ENCODE measurements around the gene TMEM273.

Gene TMEM273

DNA sequence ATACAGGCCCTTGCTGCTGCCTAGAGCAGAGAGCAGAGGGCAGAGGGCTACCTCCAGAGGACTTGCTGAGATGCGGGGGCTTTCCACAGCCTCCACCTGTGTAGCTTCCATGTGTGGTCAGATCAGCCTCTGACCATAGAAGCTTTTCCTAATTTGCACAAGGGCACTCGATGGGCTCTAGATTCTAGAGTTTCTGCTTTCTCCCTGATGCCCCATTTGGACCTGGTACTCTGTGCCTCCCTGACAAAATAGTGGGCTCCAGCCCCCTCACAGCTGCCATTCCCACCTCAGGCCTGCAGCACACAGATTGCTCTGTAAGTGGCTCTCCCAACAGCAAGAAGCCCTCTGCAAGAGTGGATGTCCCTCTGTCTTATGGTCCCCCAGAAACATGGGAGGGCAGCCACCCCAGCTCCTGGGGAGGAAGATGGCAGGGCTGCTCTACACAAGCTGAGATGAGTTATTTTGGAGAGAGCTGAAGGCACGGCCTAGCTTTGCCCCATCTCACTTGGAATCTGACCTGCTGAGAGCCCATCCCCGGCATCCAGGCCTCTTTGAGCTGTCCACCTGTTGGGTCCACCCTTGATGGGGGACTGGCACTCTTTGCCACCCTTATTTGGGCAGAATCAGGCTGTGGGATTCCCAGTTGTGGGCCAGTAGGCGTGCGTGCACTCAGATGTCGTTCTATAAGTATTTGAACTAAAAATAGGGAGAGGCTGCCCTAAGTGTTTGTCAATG lies 16.7 kb downstream of the TMEM273 start:
- Histone ChIP-seq H3K36me3 (ENCODE audit: insufficient read depth, low read length) (no peaks in the 10 kb centered on the region), H3K9me3 (ENCODE audit: low read length) (no peaks in the 10 kb centered on the region), H3K4me3 (ENCODE audit: low read length) (no peak overlapping the region), H3K4me1 (ENCODE audit: insufficient read depth, low read length) (no peaks in the 10 kb centered on the region), H3K27me3 (ENCODE audit: insufficient read depth, low read length) (no peaks in the 10 kb centered on the region), H2AFZ (ENCODE audit: low read depth, low read length) (no peak overlapping the region)

DNA sequence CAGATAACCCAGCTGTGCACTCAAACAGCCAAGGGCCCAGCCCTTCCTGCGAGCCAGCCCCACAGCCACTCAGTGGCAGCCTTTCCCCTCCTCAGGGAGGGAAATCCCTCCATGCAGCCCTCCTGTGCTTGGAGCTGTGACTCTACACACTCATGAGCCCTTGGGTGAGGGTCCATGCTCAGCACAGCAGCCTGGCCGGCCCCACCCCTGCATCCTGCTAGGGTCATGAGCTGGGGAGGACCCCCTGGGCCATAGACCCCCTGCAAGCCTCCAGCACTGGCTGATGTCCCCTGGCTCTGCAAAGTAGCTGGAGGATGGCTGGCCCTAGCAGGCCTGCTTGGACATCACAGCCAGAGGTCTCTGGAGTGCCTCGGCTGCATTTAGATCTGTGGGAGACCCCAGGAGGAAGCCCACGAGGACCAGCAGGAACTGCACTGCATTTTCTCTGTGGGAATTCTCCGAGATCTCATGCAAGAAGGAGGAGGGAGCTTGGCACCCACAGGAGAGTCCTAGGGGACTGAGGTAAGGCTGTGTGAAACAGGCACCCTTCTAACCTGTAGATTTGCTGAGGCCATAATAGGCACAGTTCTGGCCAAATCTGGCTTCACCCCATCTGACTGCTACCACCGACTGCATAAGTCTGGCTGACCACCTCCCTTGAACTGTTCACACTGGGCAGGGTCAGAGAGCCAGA lies 17.4 kb downstream of the TMEM273 start:
- H3K27me3 ChIP-seq (ENCODE audit: insufficient read depth, low read length) = no peaks in the 10 kb centered on the region
- no peaks in the 10 kb centered on the region for H3K9me3 ChIP-seq (ENCODE audit: low read length)
- H3K36me3 ChIP-seq (ENCODE audit: insufficient read depth, low read length) = no peaks in the 10 kb centered on the region
- no peak overlapping the region for H3K4me3 ChIP-seq (ENCODE audit: low read length)
- no peak overlapping the region for H2AFZ ChIP-seq (ENCODE audit: low read depth, low read length)
- H3K4me1 ChIP-seq (ENCODE audit: insufficient read depth, low read length) = no peaks in the 10 kb centered on the region

GRCh38 chr10:49169776-49170175 lies 18.4 kb downstream of the TMEM273 start:
- Histone ChIP-seq H2AFZ (ENCODE audit: low read depth, low read length) (no peak overlapping the region), H3K4me1 (ENCODE audit: insufficient read depth, low read length) (no peaks in the 10 kb centered on the region), H3K4me3 (ENCODE audit: low read length) (no peak overlapping the region), H3K36me3 (ENCODE audit: insufficient read depth, low read length) (no peaks in the 10 kb centered on the region), H3K27me3 (ENCODE audit: insufficient read depth, low read length) (no peaks in the 10 kb centered on the region), H3K9me3 (ENCODE audit: low read length) (no peaks in the 10 kb centered on the region)

DNA sequence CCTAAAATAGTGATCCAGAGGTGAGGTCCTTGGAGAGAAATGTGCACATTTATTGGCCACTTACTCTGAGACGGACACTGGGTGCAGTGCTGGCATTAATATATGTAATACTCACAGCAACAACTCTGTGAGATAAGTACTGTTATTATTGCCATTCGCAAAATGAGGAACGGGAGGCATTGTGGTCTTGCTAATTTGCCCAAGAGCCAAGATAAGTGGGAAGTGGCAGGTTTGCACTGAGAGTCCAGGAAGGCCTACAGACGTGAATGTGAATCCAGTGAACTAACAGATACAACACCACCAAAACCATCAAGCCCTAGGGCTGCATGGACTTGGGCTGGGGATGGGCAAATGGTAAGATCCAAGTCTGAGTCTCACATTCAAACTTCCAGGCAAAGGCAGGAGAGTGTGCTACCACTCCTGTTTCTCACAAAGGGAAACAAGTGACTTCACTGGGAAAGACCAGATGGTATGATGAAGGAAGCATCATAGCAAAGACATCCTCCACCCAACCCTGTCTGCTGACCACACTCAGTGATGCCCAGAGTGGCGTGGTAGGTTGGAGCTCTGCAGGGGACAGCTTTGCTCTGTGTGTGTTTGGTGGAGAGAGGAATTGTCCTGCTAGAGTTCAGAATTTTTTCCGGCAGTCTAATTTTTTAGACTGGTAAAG lies 19.2 kb downstream of the TMEM273 start:
- Histone ChIP-seq H3K9me3 (ENCODE audit: low read length) (no peaks in the 10 kb centered on the region), H2AFZ (ENCODE audit: low read depth, low read length) (no peak overlapping the region), H3K4me3 (ENCODE audit: low read length) (no peak overlapping the region), H3K4me1 (ENCODE audit: insufficient read depth, low read length) (no peaks in the 10 kb centered on the region), H3K36me3 (ENCODE audit: insufficient read depth, low read length) (no peaks in the 10 kb centered on the region), H3K27me3 (ENCODE audit: insufficient read depth, low read length) (no peaks in the 10 kb centered on the region)

- H3K4me3 ChIP-seq (ENCODE audit: low read length) = no peak overlapping the region
- H3K27me3 ChIP-seq (ENCODE audit: insufficient read depth, low read length) = no peaks in the 10 kb centered on the region
- H3K4me1 ChIP-seq (ENCODE audit: insufficient read depth, low read length) = no peaks in the 10 kb centered on the region
- H3K9me3 ChIP-seq (ENCODE audit: low read length) = no peaks in the 10 kb centered on the region
- no peak overlapping the region for H2AFZ ChIP-seq (ENCODE audit: low read depth, low read length)
- H3K36me3 ChIP-seq (ENCODE audit: insufficient read depth, low read length) = no peaks in the 10 kb centered on the region
Observed at GRCh38 chr10:49168171-49168540, 20.0 kb downstream of the TMEM273 start.

GRCh38 chr10:49167425-49168170 lies 20.6 kb downstream of the TMEM273 start:
- Histone ChIP-seq H3K9me3 (ENCODE audit: low read length) (no peaks in the 10 kb centered on the region), H3K27me3 (ENCODE audit: insufficient read depth, low read length) (no peaks in the 10 kb centered on the region), H3K4me1 (ENCODE audit: insufficient read depth, low read length) (no peaks in the 10 kb centered on the region), H3K4me3 (ENCODE audit: low read length) (no peak overlapping the region), H3K36me3 (ENCODE audit: insufficient read depth, low read length) (no peaks in the 10 kb centered on the region), H2AFZ (ENCODE audit: low read depth, low read length) (no peak overlapping the region)

DNA sequence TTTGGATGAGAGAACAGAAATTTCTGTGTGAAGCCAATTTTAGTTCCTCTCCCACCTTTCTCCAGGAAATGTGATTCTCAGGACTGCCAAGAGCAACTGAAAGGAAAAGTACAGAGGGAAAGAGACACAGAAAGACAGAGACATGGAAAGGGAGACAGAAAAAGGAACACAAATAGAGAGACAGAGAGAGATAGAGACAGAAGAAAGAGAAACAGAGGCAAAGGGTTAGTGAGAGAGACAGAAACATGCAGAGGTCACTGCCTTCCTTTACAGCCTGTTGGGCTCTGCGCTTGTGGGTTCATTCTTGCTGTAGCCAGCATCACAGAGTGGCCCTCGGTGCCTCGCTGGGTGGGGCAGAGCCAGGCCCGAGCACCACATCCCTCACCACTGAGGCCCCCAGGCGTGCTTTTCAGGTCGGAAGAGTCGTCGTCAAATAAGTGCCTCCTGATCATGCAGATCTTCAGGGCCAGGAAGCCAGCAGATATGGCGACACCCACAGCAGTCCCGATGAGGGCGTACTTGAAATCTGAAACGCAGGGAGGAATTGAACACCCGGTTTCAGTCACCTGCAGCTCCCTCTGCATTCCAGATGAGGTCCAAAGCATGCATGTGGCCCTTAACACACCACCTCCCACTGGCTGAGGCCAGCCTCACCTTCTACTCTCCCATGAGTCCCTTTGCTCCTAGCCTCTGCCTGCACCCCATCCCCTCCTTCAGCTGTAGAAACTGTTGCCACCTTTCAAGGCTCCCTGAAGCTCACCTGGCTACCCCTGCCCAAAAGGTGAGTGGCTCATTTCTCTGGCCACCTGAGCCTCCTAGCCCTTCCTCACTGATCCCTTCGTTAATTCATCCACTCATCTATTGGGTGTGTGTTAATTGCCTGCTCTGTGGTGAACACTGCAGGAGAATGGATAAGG lies 21.4 kb downstream of the TMEM273 start:
- H3K9me3 ChIP-seq (ENCODE audit: low read length) = no peaks in the 10 kb centered on the region
- H3K4me3 ChIP-seq (ENCODE audit: low read length) = no peak overlapping the region
- H3K4me1 ChIP-seq (ENCODE audit: insufficient read depth, low read length) = no peaks in the 10 kb centered on the region
- no peaks in the 10 kb centered on the region for H3K36me3 ChIP-seq (ENCODE audit: insufficient read depth, low read length)
- no peaks in the 10 kb centered on the region for H3K27me3 ChIP-seq (ENCODE audit: insufficient read depth, low read length)
- no peak overlapping the region for H2AFZ ChIP-seq (ENCODE audit: low read depth, low read length)

DNA sequence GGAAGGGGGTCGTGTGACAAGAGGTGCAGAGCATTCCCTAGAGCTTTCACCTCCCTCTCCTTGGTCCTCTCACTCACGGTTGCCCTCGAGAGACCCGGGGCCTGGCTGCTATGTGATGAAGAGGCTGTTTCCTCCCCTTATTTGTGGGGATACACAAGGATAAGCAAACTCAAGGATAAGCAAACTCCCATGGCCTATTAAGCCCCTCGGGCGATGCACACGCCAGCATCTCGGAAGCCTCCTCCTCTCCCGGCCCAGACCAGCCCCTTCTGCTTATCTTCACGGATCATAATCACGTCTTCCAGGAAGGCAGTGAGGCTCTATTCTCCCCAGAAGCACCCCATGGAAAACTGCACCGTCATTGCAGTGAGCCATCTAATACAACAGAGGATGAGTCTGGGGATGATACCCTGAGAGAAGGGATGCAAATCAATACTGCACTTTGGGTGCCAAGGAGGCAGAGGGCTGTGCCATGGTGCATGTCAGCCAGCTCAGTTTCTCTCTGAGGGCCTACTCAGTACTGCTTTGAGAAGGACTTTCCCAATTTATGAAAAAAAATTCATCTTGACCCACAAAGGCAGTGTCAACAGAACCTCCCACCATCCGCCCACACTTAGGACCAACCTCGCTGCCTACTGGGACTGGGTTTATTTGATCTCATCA lies 22.2 kb downstream of the TMEM273 start:
- no peaks in the 10 kb centered on the region for H3K9me3 ChIP-seq (ENCODE audit: low read length)
- H3K4me3 ChIP-seq (ENCODE audit: low read length) = no peak overlapping the region

DNA sequence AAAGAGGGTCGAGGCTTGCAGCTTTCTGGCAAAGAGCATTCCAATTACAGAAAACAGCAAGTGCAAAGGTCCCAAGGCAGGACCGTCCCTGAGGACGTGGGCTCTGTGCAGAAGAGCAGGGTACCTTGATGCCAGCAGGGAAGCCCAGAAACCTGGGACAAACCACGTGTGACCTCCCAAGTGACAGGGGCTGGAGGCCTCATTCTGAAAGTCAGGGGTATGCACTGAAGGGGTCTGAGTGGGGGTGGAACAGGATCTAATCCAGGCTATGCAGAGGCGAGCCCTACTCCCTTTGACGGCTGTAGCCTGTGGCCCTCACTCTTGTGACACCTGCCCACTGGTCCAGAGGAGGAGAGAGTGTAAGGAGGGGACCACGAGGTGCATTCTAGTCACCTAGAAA lies 22.9 kb downstream of the TMEM273 start:
- H3K36me3 ChIP-seq (ENCODE audit: insufficient read depth, low read length) = no peaks in the 10 kb centered on the region
- H2AFZ ChIP-seq (ENCODE audit: low read depth, low read length) = no peak overlapping the region
- no peaks in the 10 kb centered on the region for H3K9me3 ChIP-seq (ENCODE audit: low read length)
- H3K4me1 ChIP-seq (ENCODE audit: insufficient read depth, low read length) = no peaks in the 10 kb centered on the region
- no peaks in the 10 kb centered on the region for H3K27me3 ChIP-seq (ENCODE audit: insufficient read depth, low read length)
- no peak overlapping the region for H3K4me3 ChIP-seq (ENCODE audit: low read length)

More for the DNA sequence above, 22.2 kb downstream of the TMEM273 start:
- H2AFZ ChIP-seq (ENCODE audit: low read depth, low read length) = no peak overlapping the region
- H3K36me3 ChIP-seq (ENCODE audit: insufficient read depth, low read length) = no peaks in the 10 kb centered on the region
- no peaks in the 10 kb centered on the region for H3K27me3 ChIP-seq (ENCODE audit: insufficient read depth, low read length)
- H3K4me1 ChIP-seq (ENCODE audit: insufficient read depth, low read length) = no peaks in the 10 kb centered on the region

DNA sequence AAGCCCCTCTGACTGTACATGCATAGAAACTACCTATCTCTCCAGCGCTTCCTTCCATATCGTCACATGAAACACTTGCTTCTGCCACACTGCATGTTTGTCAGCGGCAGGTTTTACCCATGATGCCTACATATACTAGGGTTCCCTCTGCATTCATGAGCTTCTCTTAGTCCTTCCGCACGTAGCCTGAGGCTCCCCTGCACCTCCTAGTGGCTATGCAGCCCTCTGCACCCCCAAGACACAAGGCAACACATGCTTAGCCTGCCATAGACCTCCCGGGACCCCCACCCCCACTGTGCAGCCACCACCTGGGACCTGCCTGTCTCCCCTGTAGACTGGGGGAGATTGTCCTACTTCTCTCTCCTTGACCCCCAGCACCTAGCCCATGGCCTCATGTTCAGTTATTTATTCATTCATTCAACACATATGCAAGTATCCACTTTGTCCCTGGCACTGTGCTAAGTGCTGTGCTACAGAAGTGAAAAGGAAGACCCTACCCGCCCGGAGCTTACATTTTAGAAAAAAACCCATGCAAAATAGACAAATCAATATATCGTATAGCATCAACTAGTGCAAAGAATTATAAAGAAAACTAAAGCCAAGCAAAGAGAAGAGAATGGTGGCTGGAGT lies 23.5 kb downstream of the TMEM273 start:
- H2AFZ ChIP-seq (ENCODE audit: low read depth, low read length) = no peak overlapping the region
- no peaks in the 10 kb centered on the region for H3K4me1 ChIP-seq (ENCODE audit: insufficient read depth, low read length)
- H3K9me3 ChIP-seq (ENCODE audit: low read length) = no peaks in the 10 kb centered on the region
- H3K27me3 ChIP-seq (ENCODE audit: insufficient read depth, low read length) = no peaks in the 10 kb centered on the region
- H3K4me3 ChIP-seq (ENCODE audit: low read length) = no peak overlapping the region
- no peaks in the 10 kb centered on the region for H3K36me3 ChIP-seq (ENCODE audit: insufficient read depth, low read length)

DNA sequence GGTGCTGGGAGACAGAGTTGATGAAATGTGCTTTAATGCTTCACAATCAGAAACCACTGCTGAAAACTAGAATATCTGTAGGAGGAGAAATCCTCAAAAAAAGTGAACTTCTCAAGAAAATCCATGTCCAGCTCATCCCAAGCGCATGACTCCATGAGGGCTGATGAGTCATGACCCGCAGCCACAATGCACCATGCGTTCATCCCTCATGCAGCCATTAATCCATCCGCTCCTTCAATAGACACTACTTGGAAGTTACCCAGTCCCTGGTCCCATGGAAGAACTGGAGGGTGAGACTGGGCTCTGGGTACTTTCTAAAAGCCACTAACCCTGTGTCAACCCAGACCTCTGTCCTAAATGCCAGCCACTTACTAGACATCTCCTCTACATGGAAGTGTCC lies 24.4 kb downstream of the TMEM273 start:
- Histone ChIP-seq H3K4me1 (ENCODE audit: insufficient read depth, low read length) (no peaks in the 10 kb centered on the region), H3K36me3 (ENCODE audit: insufficient read depth, low read length) (no peaks in the 10 kb centered on the region), H3K9me3 (ENCODE audit: low read length) (no peaks in the 10 kb centered on the region), H3K27me3 (ENCODE audit: insufficient read depth, low read length) (no peaks in the 10 kb centered on the region), H3K4me3 (ENCODE audit: low read length) (no peak overlapping the region), H2AFZ (ENCODE audit: low read depth, low read length) (no peak overlapping the region)

Data from neuron (in vitro differentiated cells).